Measurements from ENCODE around the gene LRRC56.
"Not testable (repeated sequence)": the region's sequence is repeated elsewhere in the genome, so short reads cannot be mapped to it uniquely, and the experiment has no call there.

LRRC56 gene

GRCh38 chr11:501683-502287 lies 35.5 kb upstream of the LRRC56 start:
- no peak for DNase-seq

GRCh38 chr11:502288-503178 lies 34.8 kb upstream of the LRRC56 start:
- no peak for DNase-seq

- peak; percentile 76 for DNase-seq
Measured at GRCh38 chr11:503179-503981, 33.9 kb upstream of the LRRC56 start.

GRCh38 chr11:504053-504993 lies 33.0 kb upstream of the LRRC56 start:
- peak; percentile 31 for DNase-seq

DNA sequence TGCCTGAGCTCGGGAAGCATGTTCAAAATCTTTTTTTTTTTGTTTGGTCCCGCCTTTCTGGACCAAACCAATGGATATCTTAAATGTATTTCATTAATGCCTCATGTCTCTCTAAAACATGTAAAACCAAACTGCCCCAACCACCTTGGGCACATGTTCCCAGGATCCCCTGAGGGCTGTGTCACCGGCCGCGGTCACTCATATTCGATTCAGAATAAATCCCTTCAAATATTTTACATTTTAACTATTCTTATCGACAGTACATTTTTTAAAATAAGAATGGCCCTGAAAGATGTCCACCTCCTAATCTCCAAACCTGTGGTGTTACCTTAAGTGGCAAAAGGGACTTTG lies 32.4 kb upstream of the LRRC56 start:
- no peak for DNase-seq

DNA sequence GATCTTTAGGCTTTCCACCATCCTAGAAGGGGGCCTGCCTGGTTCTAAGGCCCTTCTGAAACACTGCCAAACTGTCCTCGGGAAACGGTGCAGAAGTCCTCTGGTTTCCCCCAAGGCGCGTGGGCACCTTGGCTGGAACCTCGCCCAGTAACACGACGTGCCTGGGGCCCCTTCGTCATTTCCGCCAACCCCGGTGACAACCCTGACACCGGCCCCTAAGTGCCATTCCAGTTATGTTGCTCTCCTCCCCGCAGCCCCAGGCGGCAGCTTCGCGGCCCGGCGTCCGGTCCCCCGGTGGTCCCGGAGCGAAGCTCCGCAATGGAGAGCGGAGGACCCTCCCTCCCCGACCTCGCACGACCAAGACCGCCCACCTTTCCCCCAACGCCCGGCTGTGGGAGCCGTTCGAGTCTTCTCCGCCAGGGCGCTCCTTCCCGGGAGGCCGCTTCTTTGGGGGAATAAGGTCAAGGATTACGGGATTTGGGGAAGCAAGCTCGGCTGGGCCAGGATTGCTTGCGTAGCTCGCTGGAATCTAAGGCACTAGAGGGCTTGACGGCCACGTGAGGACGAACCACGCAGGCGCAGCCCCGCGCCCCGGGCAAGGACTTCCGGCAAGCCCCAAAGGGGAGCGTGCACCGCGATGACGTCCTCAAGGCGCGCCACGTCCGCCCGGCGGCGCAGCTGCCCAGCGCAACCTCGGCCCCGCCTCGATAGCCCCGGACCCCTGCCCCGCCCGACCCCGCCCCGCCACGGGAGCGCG lies 30.9 kb upstream of the LRRC56 start:
- peak; percentile 98 for DNase-seq

GRCh38 chr11:506995-507726 lies 30.2 kb upstream of the LRRC56 start, which contains the start of gene RNH1:
Gene RNH1 (minus strand): TSS chr11:507242. CDS start chr11:502162, 5,080 bp downstream.
- DNase-seq, result peak; percentile 99

- DNase-seq, result no peak
Measured at GRCh38 chr11:507727-508515, 29.4 kb upstream of the LRRC56 start.

GRCh38 chr11:508956-509355 lies 28.4 kb upstream of the LRRC56 start:
- no peak for DNase-seq

- no peak for DNase-seq
Measured at GRCh38 chr11:512761-513595, 24.3 kb upstream of the LRRC56 start.

DNA sequence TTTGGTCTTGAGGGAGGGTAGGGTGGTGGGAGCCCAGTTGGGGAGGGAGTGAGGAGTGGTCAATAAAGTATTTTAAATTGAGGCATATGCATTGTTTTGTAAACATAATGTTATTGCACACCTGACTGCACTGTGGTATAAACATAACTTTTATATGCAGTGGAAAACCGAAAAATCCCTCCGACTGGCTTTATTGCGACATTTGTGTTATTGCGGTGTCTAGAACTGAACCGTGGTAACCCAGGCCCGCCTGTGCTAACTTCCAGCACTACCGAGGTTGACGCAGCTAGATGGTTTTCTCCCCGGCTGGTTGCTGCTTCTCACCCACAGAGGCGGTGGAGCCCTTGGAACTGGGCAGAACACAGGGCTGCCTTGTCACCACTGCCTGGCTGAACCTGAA lies 22.7 kb upstream of the LRRC56 start:
- DNase-seq, result no peak

- DNase-seq, result no peak
Measured at GRCh38 chr11:515131-515530, 22.2 kb upstream of the LRRC56 start.

DNA sequence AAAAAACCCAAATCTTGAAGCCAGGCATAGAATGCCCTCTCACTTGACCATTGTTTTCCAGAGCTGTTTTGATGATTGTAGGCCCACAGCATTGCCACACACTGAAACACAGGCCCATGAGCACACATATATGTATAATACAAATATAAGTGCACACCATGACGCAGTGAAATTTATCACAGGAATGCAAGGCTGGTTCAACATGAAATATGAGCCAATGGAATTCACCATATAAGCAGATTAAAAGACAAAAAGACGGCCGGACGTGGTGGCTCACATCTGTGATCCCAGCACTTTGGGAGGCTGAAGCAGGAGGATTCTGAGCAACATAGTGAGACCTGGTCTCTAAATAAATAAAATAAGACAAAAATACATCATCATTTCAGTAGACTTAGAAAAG lies 20.9 kb upstream of the LRRC56 start:
- no peak for DNase-seq

DNA sequence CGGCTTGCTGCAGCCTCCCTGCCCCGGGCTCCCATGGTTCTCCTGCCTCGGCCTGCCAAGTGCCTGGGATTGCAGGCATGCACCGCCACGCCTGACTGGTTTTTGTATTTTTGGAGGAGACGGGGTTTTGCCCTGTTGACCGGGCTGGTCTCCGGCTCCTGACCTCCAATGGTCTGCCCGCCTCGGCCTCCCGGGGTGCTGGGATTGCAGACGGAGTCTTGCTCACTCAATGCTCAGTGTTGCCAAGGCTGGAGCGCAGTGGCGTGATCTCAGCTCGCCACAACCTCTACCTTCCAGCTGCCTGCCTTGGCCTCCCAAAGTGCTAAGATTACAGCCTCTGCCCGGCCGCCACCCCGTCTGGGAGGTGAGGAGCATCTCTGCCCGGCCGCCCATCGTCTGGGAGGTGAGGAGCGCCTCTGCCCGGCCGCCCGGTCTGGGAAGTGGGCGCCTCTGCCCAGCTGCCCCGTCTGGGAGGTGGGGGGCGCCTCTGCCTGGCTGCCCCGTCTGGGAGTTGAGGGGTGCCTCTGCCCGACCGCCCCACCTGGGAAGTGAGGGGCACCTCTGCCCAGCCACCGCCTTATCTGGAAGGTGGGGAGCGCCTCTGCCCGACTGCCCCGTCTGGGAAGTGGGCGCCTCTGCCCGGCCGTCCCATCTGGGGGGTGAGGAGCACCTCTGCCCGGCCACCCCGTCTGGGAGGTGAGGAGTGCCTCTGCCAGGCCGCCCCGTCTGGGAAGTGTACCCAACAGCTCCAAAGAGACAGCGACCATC lies 20.2 kb upstream of the LRRC56 start:
- not testable (repeated sequence) for DNase-seq

GRCh38 chr11:518463-519202 lies 18.7 kb upstream of the LRRC56 start:
- peak; percentile 92 for DNase-seq

- DNase-seq, result no peak
Measured at GRCh38 chr11:520428-521176, 16.7 kb upstream of the LRRC56 start.

- DNase-seq, result no peak
Measured at GRCh38 chr11:521177-521688, 16.1 kb upstream of the LRRC56 start.
